OCI-LY1 (cell line): ENCODE results near the gene SLC16A13.
A peak's percentile ranks its signal among the peaks of the same experiment; 100 is the strongest.

ENCODE experiments used
- H2AFZ ChIP-seq: fragments of 200-600 bp; sonication (generic), shearing (Covaris generic); 2 replicates; pipeline ENCODE4 v1.6.0; 2014; ENCODE audit warnings: antibody characterized with exemption, mild to moderate bottlenecking, low read length
- H3F3A ChIP-seq: fragments of 200-600 bp; sonication (generic), shearing (Covaris generic); 2 replicates; pipeline ENCODE4 v1.6.0; 2014; ENCODE audit warnings: mild to moderate bottlenecking, antibody characterized with exemption, low read length, moderate library complexity; ENCODE audit not compliant: insufficient read depth
- H3K27ac ChIP-seq: fragments of 200-600 bp; sonication (generic); 2 replicates; pipeline ENCODE4 v1.5.1; 2014; ENCODE audit warnings: low read length, mixed run types, mild to moderate bottlenecking, low read depth; ENCODE audit not compliant: poor library complexity, severe bottlenecking
- H3K27me3 ChIP-seq: fragments of 200-600 bp; sonication (generic); 2 replicates; pipeline ENCODE4 v1.6.0; 2014; ENCODE audit warnings: antibody characterized with exemption, mild to moderate bottlenecking, low read length, moderate library complexity; ENCODE audit not compliant: insufficient read depth
- H3K36me3 ChIP-seq: fragments of 200-600 bp; sonication (generic); 2 replicates; pipeline ENCODE4 v1.6.1; 2014; ENCODE audit warnings: mild to moderate bottlenecking, antibody characterized with exemption, low read length, moderate library complexity, mixed read lengths; ENCODE audit not compliant: insufficient read depth
- H3K4me1 ChIP-seq: fragments of 200-600 bp; sonication (generic); 2 replicates; pipeline ENCODE4 v1.5.1; 2014; ENCODE audit warnings: mild to moderate bottlenecking, low read length, moderate library complexity; ENCODE audit not compliant: insufficient read depth, severe bottlenecking
- H3K4me2 ChIP-seq: fragments of 200-600 bp; sonication (generic), shearing (Covaris generic); 2 replicates; pipeline ENCODE4 v1.6.1; 2014; ENCODE audit warnings: low read length
- H3K4me3 ChIP-seq: fragments of 200-600 bp; sonication (generic); 2 replicates; pipeline ENCODE4 v1.5.1; 2014; ENCODE audit warnings: low read length, low read depth, mild to moderate bottlenecking, mixed read lengths; ENCODE audit not compliant: poor library complexity, severe bottlenecking
- H3K79me2 ChIP-seq: fragments of 200-600 bp; shearing (Covaris generic); 2 replicates; pipeline ENCODE4 v1.6.1; 2016; ENCODE audit warnings: mixed run types, low read length, mixed read lengths; ENCODE audit not compliant: insufficient read depth
- H3K9ac ChIP-seq: fragments of 200-600 bp; sonication (generic), shearing (Covaris generic); 2 replicates; pipeline ENCODE4 v1.6.1; 2014; ENCODE audit warnings: mild to moderate bottlenecking, low read length, mixed read lengths
- H3K9me2 ChIP-seq: fragments of 200-600 bp; sonication (generic), shearing (Covaris generic); 2 replicates; pipeline ENCODE4 v1.6.1; 2014; ENCODE audit warnings: low read depth, mild to moderate bottlenecking, low read length, mixed read lengths
- H3K9me3 ChIP-seq: fragments of 200-600 bp; shearing (Covaris generic); 2 replicates; pipeline ENCODE4 v1.6.1; 2014; ENCODE audit warnings: low read length, mixed read lengths
- H4K20me1 ChIP-seq: fragments of 200-600 bp; sonication (generic), shearing (Covaris generic); 2 replicates; pipeline ENCODE4 v1.6.0; 2016; ENCODE audit warnings: mild to moderate bottlenecking, low read length; ENCODE audit not compliant: insufficient read depth
- EZH2 ChIP-seq: fragments of 200-600 bp; sonication (generic), shearing (Covaris generic); IDR thresholded peaks from 2 replicates; pipeline ENCODE4 v1.8.0; 2017; ENCODE audit warnings: borderline replicate concordance, mixed run types, mild to moderate bottlenecking, antibody characterized with exemption, low read length, moderate library complexity, mixed read lengths
- TF ChIP-seq, protein P1 (sequence below): fragments of 200-600 bp; sonication (generic), shearing (Covaris generic); IDR thresholded peaks from 2 replicates; pipeline ENCODE4 v1.5.1; 2017; ENCODE audit warnings: mild to moderate bottlenecking, antibody characterized with exemption, low read length, moderate library complexity, mixed read lengths

The SLC16A13 gene

GRCh38 chr17:7014261-7014994 is 21.4 kb upstream of the SLC16A13 start:
- Histone ChIP-seq H2AFZ (no peak overlapping the region), H3K27ac (peak overlapping the region; percentile 93), H3K9ac (peak overlapping the region; percentile 76), H3K9me3 (no peaks in the 10 kb centered on the region), H4K20me1 (no peaks in the 10 kb centered on the region), H3K36me3 (peaks cover 5% of the 10 kb centered on the region; the same call in 1 of the 2 replicates), H3K4me3 (peak overlapping the region; percentile 76), H3K27me3 (no peaks in the 10 kb centered on the region), H3K4me2 (peak overlapping the region; percentile 97), H3F3A (no peaks in the 10 kb centered on the region), H3K9me2 (no peaks in the 10 kb centered on the region), H3K4me1 (peaks cover 32% of the 10 kb centered on the region), H3K79me2 (peaks cover 14% of the 10 kb centered on the region)
- TF ChIP-seq, protein P1, sequence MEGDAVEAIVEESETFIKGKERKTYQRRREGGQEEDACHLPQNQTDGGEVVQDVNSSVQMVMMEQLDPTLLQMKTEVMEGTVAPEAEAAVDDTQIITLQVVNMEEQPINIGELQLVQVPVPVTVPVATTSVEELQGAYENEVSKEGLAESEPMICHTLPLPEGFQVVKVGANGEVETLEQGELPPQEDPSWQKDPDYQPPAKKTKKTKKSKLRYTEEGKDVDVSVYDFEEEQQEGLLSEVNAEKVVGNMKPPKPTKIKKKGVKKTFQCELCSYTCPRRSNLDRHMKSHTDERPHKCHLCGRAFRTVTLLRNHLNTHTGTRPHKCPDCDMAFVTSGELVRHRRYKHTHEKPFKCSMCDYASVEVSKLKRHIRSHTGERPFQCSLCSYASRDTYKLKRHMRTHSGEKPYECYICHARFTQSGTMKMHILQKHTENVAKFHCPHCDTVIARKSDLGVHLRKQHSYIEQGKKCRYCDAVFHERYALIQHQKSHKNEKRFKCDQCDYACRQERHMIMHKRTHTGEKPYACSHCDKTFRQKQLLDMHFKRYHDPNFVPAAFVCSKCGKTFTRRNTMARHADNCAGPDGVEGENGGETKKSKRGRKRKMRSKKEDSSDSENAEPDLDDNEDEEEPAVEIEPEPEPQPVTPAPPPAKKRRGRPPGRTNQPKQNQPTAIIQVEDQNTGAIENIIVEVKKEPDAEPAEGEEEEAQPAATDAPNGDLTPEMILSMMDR: peak; percentile 45; the same call in 1 of the 2 replicates
- no peak for TF ChIP-seq EZH2

DNA sequence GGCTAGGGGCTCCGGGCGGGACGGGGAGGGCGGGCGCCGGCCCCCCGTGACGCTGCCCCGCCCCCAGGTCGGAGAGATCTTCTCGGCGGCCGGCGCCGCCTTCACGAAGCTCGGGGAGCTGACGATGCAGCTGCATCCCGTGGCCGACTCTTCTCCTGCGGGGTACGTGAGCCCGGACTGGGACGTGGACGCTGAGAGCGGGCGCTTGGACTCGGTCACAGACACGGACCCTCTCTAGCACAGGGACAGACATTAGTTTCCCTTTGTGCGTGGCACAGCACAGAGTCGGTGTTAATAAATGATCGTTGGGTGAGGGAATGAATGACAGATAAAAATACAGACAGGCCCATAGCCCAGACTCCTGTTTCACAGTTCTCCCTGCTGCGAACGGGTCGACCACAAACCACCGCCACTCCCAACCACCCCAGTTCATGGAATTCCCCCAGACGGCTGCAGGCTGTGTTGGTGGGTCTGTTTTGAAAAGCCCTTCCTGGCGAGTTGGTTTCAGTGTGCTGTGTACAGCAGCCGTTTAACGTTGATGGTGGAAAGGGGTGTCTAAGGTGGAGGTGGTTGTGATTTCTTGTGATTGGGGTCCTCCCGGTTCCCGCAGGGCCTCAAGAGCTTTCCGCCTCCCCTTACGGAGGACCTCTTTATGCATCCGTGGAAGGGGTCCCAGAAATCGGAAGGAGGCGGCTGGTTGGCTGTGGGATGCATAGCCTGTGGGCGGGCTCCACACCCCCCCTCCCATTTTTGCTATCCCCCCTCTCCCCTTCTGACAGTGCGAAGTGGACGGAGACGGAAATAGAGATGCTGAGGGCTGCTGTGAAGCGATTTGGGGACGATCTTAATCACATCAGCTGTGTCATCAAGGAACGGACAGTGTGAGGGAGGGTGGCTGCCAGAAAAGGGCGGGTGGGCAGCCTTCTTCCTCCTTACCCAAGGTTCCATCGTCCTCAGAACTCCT is 20.5 kb upstream of the SLC16A13 start:
- Histone ChIP-seq H3K9ac (peak overlapping the region; percentile 76), H3K4me2 (peak overlapping the region; percentile 97), H3K27ac (peak overlapping the region; percentile 11), H3K79me2 (peaks cover 14% of the 10 kb centered on the region), H3K9me2 (no peaks in the 10 kb centered on the region), H3K27me3 (no peaks in the 10 kb centered on the region), H2AFZ (no peak overlapping the region), H3K4me3 (peak overlapping the region; percentile 76), H3K9me3 (no peaks in the 10 kb centered on the region), H3K36me3 (peaks cover 5% of the 10 kb centered on the region; the same call in 1 of the 2 replicates), H3F3A (no peaks in the 10 kb centered on the region), H4K20me1 (no peaks in the 10 kb centered on the region), H3K4me1 (peaks cover 32% of the 10 kb centered on the region)
- TF ChIP-seq, protein P1: no peak

DNA sequence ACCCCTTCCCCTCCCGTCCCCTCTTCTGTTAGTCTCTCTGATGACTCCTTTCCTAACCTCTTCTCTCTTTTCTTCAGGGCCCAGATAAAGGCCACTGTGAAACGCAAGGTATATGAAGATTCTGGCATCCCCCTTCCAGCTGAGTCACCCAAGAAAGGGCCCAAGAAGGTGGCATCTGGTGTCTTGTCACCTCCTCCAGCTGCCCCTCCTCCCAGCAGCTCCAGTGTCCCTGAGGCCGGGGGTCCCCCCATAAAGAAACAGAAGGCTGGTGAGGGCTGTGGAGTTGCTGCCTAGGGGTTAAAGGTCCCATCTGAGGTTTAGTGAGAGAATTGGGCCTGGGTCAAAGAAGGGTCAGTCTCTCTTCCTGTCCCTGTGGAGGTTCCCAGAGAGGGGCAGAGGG is 19.4 kb upstream of the SLC16A13 start:
- Histone ChIP-seq H2AFZ (no peak overlapping the region), H3K36me3 (peaks cover 5% of the 10 kb centered on the region; the same call in 1 of the 2 replicates), H3K4me3 (no peak overlapping the region), H3K27me3 (no peaks in the 10 kb centered on the region), H3K4me1 (peaks cover 21% of the 10 kb centered on the region), H3K9me3 (no peaks in the 10 kb centered on the region), H3K27ac (no peak overlapping the region), H3K4me2 (no peak overlapping the region), H3K9me2 (no peaks in the 10 kb centered on the region), H3K79me2 (peaks cover 7% of the 10 kb centered on the region), H4K20me1 (no peaks in the 10 kb centered on the region), H3K9ac (no peak overlapping the region), H3F3A (no peaks in the 10 kb centered on the region)
- no peak for TF ChIP-seq EZH2
- TF ChIP-seq, protein P1: no peak
